Uterus (tissue), 4 donors: ENCODE measurements around the gene FAM180A. TPM values are rescaled to one million over a fixed set of nuclear protein-coding genes. Genes with fewer than 3 reads are reported as not detected.

Source experiments
- DNase-seq, 2 donors: peaks; one replicate each; pipeline ENCODE4 v3.0.0-alpha.2; 2019 to 2020
- H3K27ac ChIP-seq, 2 donors: fragments of 200-600 bp; sonication (generic); 1 replicate in 1 of 2; 2 replicates in 1 of 2; pipeline ENCODE4 v1.5.1; 2016 to 2018
- H3K27me3 ChIP-seq, 2 donors: fragments of 200-600 bp; sonication (generic); one replicate each; pipeline ENCODE4 v1.5.1; 2018 to 2019; ENCODE audit warnings: control low read depth in 1 of 2
- H3K36me3 ChIP-seq, 2 donors: fragments of 200-600 bp; sonication (generic); one replicate each; pipeline ENCODE4 v1.5.1; 2019; ENCODE audit warnings: control low read depth in 1 of 2
- H3K4me1 ChIP-seq, 2 donors: fragments of 200-600 bp; sonication (generic); one replicate each; pipeline ENCODE4 v1.5.1; 2018 to 2019; ENCODE audit warnings: control low read depth in 1 of 2
- H3K4me3 ChIP-seq, 2 donors: fragments of 200-600 bp; sonication (generic); 1 replicate in 1 of 2; 2 replicates in 1 of 2; pipeline ENCODE4 v1.5.1; 2018 to 2019; ENCODE audit warnings: mild to moderate bottlenecking in 1 of 2
- H3K9me3 ChIP-seq, 2 donors: fragments of 200-600 bp; sonication (generic); one replicate each; pipeline ENCODE4 v1.5.1; 2019; ENCODE audit warnings: control low read depth in 1 of 2
- POLR2A ChIP-seq, 2 donors: fragments of 450-650 bp; IDR thresholded peaks; one replicate each; pipeline ENCODE4 v1.6.1; 2016; ENCODE audit warnings: antibody characterized with exemption in 2 of 2, mild to moderate bottlenecking in 1 of 2, moderate library complexity in 1 of 2
- intact Hi-C: fragments of 100-400 bp; cut with DNase I; formaldehyde crosslinking; loops from one replicate; pipeline ENCODE4 v1.15.1; 2023; ENCODE audit warnings: low total_unique reads
- total RNA-seq, 4 donors: library from RNA; depleted of rRNA in 3 of 4; stranded (reverse); fragments of >200 nt in 3 of 4; gene quantifications; one replicate each; pipeline versions ENCODE4 v1.1.0 to v1.2.4, GENCODE V29; 2014 to 2023
- TF ChIP-seq, protein P1 (sequence below), 4 experiments: fragments of 200-600 bp in 2 of 4; fragments of 450-650 bp in 2 of 4; sonication (generic) in 2 of 4; IDR thresholded peaks; one replicate each; pipeline ENCODE4 v1.5.1; 2016 to 2019; ENCODE audit warnings: antibody characterized with exemption in 4 of 4, mild to moderate bottlenecking in 2 of 4, moderate library complexity in 1 of 4
- donor health status: DM: yes; HTN: yes; CAD: no.

Gene FAM180A
- total RNA-seq, 4 donors from 2014 or later = 0.51 to 12.6 (median 6.3) TPM; not detected in 1

DNA sequence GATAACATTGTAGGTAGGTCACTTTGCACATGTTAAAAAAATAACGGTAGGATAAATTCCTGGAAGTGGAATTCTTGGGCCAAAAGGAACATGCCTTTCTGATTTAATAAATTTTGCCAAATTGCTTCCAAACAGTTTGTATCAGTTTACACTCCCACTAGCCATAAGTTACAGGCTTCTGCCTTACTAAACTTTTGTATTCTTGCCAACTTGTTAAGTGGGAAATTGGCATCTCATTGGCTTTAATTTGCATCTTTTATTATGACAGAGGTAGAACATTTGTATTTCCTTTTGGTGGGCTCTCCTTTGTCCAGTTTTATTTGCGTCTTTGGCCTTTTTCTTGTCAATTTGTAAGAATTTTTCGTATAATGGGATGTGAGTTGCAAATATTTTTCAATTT lies 38.3 kb upstream of the FAM180A start:
- Histone ChIP-seq H3K27me3 (no peaks in the 10 kb centered on the region), H3K27ac (no peak overlapping the region), H3K9me3 (no peaks in the 10 kb centered on the region), H3K4me1 (no peaks in the 10 kb centered on the region), H3K4me3 (no peak overlapping the region), H3K36me3 (no peaks in the 10 kb centered on the region)
- intact Hi-C loops = no loop called here
- no peak for DNase-seq
- TF ChIP-seq POLR2A (IDR thresholded peaks at IDR 0.05) = no peak
- TF ChIP-seq, protein P1, sequence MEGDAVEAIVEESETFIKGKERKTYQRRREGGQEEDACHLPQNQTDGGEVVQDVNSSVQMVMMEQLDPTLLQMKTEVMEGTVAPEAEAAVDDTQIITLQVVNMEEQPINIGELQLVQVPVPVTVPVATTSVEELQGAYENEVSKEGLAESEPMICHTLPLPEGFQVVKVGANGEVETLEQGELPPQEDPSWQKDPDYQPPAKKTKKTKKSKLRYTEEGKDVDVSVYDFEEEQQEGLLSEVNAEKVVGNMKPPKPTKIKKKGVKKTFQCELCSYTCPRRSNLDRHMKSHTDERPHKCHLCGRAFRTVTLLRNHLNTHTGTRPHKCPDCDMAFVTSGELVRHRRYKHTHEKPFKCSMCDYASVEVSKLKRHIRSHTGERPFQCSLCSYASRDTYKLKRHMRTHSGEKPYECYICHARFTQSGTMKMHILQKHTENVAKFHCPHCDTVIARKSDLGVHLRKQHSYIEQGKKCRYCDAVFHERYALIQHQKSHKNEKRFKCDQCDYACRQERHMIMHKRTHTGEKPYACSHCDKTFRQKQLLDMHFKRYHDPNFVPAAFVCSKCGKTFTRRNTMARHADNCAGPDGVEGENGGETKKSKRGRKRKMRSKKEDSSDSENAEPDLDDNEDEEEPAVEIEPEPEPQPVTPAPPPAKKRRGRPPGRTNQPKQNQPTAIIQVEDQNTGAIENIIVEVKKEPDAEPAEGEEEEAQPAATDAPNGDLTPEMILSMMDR (IDR thresholded peaks at IDR 0.05) = no peak

DNA sequence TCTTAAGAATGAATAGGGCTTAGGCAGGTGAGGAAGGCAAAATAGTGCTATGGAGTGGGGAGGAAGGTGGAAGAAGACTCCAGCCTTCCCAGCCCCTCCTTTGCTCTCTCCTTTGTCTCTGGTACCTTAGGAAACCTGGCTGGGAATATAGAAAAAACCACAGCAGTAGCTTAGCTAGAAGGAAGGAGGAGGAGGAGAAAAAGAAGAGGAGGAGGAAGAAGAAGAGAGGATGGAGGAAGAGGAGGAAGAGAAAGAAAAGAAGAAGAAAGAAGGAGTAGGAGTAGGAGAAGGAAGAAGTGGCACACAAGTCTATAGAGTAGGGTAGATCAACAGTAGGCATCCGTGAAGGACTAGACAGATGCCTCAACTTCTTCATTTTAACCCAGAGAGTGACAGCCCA lies 36.5 kb upstream of the FAM180A start:
- TF ChIP-seq POLR2A (IDR thresholded peaks at IDR 0.05) = no peak
- TF ChIP-seq, protein P1 (IDR thresholded peaks at IDR 0.05) = no peak
- Histone ChIP-seq H3K4me1 (no peaks in the 10 kb centered on the region), H3K9me3 (no peaks in the 10 kb centered on the region), H3K27me3 (no peaks in the 10 kb centered on the region), H3K27ac (no peak overlapping the region), H3K4me3 (no peak overlapping the region), H3K36me3 (no peaks in the 10 kb centered on the region)
- no peak for DNase-seq
- intact Hi-C loops = no loop called here

DNA sequence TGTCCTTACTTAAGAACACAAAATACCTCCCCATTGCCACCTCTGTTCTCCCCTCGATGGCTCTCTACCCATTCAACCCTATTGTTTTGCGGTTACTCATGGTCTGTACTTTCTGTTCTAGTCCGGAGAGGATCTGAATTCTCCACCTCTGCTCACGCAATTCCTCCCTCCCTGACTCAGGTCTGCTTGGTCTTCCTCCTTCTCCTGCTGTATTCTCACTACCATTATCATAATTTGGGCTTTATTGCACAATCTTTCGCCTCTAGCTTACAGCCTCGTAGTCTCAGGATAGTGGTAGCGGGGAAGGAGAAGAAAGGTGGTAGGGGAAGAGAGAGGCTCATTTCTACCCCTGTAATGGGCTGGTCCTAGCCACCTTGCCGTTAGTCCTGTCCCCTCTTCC lies 35.4 kb upstream of the FAM180A start:
- no peak for TF ChIP-seq POLR2A (IDR thresholded peaks at IDR 0.05)
- TF ChIP-seq, protein P1 (IDR thresholded peaks at IDR 0.05) = no peak
- Histone ChIP-seq H3K9me3 (no peaks in the 10 kb centered on the region), H3K36me3 (no peaks in the 10 kb centered on the region), H3K4me3 (no peak overlapping the region), H3K27ac (no peak overlapping the region), H3K4me1 (no peaks in the 10 kb centered on the region), H3K27me3 (no peaks in the 10 kb centered on the region)
- intact Hi-C loops = no loop called here
- DNase-seq = no peak

DNA sequence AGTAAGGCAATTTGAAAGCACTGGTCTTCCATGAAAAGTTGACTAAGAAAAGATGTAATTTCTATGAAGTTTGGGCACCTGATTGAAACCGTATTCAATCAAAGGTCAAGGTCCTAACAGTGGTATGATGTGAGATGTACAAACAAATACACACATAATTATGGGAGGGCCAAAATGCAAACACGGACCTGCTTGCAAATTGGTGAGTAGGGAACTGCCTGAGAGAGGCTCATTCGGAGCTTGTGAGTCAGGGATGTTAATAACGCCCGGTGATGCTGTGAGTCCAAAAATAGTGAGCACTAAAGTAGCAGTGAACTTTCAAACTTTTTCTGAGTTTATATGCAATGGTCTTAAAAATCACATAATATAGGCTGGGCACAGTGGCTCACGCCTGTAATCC lies 34.2 kb upstream of the FAM180A start:
- no peak overlapping the region for H3K4me3 ChIP-seq
- H3K27ac ChIP-seq = no peak overlapping the region
- intact Hi-C loops = no loop called here
- DNase-seq = no peak
- H3K27me3 ChIP-seq = no peaks in the 10 kb centered on the region
- no peaks in the 10 kb centered on the region for H3K36me3 ChIP-seq
- no peaks in the 10 kb centered on the region for H3K9me3 ChIP-seq
- TF ChIP-seq, protein P1 (IDR thresholded peaks at IDR 0.05) = no peak
- H3K4me1 ChIP-seq = no peaks in the 10 kb centered on the region

DNA sequence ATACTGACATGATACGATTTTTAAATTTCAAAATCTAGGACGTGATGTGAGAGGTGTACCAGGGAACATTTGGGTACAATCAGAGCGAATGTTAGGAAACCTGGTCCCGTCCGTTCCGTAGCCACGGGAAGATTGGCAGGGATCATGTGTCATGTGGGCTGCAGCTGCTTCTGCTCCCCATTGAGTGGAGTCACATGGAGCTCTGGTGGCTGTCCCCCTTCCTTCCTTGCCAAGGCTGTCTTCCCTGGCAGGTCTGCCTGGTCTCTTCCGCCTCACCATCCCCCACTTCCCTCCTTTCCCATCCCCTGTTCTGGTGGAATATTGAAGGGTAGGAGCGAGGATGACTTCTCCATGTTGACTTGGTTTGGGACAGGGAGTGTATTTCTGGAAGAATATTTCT lies 33.8 kb upstream of the FAM180A start:
- no peak for DNase-seq
- intact Hi-C loops = no loop called here

More for the DNA sequence above, 33.8 kb upstream of the FAM180A start:
- TF ChIP-seq, protein P1 (IDR thresholded peaks at IDR 0.05) = no peak
- TF ChIP-seq POLR2A (IDR thresholded peaks at IDR 0.05) = no peak
- no peaks in the 10 kb centered on the region for H3K9me3 ChIP-seq
- no peaks in the 10 kb centered on the region for H3K27me3 ChIP-seq
- no peaks in the 10 kb centered on the region for H3K4me1 ChIP-seq
- no peak overlapping the region for H3K4me3 ChIP-seq
- no peak overlapping the region for H3K27ac ChIP-seq
- H3K36me3 ChIP-seq = no peaks in the 10 kb centered on the region
